CD4-positive, alpha-beta T cell treated with Interleukin-6 at 100 ng/mL for 8 hours (primary cell): ENCODE measurements around the gene BUD31.
A peak's percentile ranks its signal among the peaks of the same experiment; 100 is the strongest.
"Not testable (repeated sequence)": the region's sequence is repeated elsewhere in the genome, so short reads cannot be mapped to it uniquely, and the experiment has no call there.

ENCODE experiments used
- DNase-seq: peaks from one replicate; pipeline ENCODE4 v3.0.0-alpha.2; 2020; ENCODE audit warnings: mixed read lengths, low spot score

BUD31 gene

DNA sequence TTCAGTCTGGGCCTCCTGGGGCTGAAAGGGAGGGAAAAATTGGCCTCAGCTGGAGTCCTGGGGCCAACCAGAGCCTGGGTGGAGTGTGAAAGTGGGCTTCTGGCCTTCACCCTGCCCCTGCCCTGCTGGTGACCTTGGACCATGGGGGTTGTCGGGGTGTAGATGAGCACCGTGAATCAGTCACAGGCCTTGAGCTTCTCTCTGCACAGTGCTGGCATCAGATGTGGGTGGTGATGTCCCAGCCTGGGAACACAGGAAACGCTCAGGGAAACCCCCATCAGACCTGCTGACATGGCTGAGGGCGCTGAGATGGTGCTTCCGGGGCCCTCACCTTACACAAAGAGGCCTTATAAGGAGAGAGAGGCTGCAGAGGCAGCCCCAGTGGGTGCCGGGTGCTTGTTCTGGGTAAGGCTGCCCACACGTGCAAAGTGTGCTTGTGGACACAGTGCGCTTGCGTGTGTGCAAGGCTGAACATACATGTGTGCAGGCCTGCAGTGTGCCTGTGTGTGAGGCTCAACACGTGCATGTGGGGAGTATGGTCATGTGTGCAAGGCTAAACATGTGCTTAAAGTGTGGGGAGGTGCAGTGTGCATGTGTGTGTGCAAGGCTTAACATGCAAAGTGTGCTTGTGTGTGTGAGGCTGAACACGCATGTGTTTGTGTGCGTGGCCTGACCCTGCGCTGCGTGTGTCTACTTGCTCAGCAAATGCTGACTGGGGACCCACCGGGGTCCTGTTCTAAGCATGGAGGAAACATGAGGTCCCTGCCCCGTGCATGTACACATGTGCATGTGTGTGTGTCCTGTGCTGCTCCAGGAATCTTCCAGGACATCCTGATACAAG, 27.7 kb upstream of the BUD31 start:
- DNase-seq = peak; percentile 93

- DNase-seq = no peak
Observed at GRCh38 chr7:99381664-99382075, 27.1 kb upstream of the BUD31 start.

DNA sequence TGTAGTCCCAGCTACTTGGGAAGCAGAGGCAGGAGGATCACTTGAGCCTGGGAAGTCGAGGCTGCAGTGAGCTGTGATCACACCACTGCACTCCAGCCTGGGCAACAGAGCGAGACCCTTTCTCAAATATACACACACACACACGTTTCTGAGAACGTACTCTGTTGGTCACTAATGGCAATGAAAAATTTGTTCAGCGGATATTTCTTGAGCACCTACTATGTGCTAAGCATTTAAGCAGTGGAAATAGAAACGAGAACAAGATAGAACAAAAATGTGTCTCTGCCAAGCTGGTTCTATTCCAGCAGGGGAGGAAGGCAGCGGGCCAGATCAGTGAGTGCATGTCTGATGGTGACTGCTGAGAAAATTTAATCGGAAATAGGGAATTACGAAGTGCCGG, 25.6 kb upstream of the BUD31 start:
- no peak for DNase-seq

DNA sequence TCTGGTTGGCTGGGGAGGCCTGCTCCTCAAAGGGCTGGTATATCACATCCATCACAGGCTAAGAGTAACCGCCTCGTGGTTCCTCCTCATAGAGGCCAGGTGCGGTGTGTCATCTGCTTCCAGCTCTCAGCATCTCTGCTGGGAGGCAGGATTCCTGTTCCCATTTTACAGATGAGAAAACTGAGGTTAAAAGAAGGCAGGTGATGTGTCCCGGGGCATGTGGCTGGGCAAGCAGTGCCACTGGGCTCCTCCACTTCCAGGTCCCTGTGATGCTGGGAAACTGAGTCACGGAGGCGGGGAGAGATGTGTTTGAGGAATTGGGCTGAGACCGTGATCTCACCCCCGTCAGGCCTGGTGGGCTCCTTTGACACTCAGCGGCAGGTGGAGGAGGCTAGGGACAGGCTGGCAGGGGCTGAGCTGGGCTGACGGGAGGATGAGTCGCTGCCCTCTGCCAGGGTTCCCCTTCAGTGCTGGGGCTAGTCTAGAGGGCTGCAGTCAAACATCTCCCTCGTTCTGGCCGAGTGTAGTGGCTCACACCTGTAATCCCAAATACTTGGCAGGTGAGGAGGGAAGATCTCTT, 24.9 kb upstream of the BUD31 start:
- no peak for DNase-seq

DNA sequence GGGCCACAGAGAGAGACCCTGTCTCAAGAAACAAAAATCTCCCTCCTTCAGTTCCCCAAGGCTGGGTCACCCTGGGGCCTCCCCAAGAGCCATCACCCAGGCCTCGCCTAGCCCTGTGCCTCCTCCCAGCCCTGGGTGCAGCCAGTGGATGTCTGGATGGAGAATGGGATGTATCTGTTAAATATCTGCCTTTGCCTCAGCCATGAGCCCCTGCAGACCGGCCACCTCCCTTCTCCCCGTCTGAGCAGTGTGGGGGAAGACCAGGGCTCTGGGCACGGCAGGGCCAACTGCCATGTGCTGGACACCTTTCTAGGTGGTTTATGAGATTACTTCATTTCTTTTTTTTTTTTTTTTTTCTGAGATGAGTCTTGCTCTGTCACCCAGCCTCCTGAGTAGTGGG, 24.2 kb upstream of the BUD31 start:
- DNase-seq = no peak

DNA sequence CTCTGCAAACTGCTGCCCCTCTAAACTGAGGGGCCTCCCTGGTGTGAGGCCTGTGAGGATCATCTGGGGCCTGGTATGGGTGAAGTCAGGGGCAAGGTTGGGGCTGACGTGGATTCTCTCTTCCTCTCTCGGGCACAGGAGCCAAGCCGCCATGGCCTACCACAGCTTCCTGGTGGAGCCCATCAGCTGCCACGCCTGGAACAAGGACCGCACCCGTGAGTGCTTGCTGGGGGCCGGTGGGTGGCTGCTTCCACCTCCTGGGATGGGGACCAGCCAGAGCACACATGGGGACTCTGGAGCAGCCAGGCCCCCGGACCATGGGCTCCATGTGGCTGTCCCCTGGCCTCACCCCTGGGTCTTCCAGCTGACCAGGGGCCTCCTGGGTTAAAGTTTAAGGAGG, 23.2 kb upstream of the BUD31 start:
- DNase-seq = no peak

- peak; percentile 42 for DNase-seq
Observed at GRCh38 chr7:99386584-99387238, 22.1 kb upstream of the BUD31 start.

DNA sequence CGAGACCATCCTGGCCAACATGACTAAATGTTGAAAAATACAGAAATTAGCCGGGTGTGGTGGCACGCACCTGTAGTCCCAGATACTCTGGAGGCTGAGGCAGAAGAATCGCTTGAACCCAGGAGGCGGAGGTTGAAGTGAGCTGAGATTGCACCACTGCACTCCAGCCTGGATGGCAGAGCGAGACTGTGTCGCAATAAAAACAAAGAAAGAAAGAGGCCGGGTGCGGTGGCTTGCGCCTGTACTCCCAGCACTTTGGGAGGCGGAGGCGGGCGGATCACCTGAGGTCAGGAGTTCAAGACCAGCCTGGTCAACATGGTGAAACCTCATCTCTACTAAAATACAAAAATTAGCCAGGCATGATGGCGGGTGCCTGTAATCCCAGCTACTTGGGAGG, 21.5 kb upstream of the BUD31 start:
- DNase-seq = not testable (repeated sequence)

DNA sequence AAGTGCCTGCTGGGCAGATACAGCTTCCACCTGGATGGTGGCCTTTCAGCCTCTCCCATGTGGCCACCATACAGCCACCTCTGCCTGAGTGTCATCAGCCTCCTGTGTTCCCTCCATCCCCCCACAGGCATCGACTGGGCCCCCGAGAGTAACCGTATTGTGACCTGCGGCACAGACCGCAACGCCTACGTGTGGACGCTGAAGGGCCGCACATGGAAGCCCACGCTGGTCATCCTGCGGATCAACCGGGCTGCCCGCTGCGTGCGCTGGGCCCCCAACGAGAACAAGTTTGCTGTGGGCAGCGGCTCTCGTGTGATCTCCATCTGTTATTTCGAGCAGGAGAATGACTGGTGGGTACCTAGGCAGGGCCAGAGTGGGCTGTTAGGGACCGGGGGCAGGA, 20.9 kb upstream of the BUD31 start:
- DNase-seq = no peak

- DNase-seq = no peak
Observed at GRCh38 chr7:99389772-99390171, 19.0 kb upstream of the BUD31 start.

- DNase-seq = no peak
Observed at GRCh38 chr7:99390941-99391602, 17.7 kb upstream of the BUD31 start.

GRCh38 chr7:99392046-99392445, 16.7 kb upstream of the BUD31 start:
- no peak for DNase-seq

DNA sequence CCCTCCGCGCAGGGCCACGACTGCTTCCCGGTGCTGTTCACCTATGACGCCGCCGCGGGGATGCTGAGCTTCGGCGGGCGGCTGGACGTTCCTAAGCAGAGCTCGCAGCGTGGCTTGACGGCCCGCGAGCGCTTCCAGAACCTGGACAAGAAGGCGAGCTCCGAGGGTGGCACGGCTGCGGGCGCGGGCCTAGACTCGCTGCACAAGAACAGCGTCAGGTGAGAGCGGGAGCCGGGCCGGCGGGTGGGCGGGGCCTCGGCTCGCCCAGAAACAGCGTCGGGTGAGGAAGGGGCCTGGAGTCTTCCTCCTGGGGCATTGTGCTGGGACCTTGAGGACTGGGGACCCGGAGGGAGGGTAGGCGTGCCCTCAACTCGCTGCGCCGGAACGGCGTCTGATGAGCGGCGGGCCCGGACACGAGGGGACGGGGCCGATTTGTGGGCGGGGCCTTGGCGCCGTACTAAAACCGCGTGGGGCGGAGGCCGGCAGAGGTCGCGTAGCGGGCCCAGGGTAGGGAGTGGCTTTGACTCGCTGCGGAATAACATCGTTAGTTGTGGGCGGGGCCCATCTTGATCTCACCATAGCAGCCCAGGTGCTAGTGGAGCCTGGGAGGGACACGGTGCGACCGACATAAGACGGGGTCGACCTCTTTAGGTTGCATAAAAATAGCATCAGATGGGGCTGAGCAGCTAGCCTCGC, 16.0 kb upstream of the BUD31 start:
- peak; percentile 80 for DNase-seq

GRCh38 chr7:99393355-99394187, 15.2 kb upstream of the BUD31 start:
- DNase-seq = no peak

GRCh38 chr7:99394188-99394502, 14.6 kb upstream of the BUD31 start:
- no peak for DNase-seq

DNA sequence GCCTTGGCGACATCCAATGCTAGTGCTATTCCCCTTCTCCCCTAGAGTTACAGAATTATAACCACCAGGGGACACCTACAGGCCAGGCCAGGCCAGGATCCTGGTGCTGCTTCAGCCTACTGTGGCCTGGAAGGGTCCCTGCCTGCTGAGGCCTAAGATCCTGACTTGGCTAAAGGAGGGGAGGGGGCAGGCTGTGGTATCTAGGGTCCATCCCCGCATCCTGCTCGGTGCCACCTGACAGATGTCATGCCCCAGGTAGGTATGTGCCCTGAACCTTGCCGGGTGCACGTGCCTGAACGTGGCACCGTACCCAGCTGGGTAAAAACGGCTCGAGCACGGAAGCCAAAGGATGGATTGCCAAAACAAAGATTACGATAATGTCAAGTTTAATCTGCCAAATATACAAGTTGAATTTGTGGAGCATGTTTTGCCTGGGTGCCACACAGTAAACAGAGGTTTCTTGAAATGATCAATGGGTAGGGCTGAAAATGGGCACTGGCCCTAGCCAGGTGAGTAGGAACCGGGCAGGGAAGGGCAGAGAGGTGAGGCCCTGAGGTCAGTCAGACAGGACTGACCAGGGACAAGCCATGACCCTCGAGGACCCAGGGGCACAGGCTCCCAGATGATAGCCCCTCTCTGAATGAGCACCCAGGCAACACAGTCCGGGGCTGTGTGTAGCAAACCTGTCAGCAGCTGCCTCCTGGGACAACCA, 13.0 kb upstream of the BUD31 start:
- no peak for DNase-seq

- no peak for DNase-seq
Observed at GRCh38 chr7:99396418-99397296, 12.1 kb upstream of the BUD31 start.

GRCh38 chr7:99397297-99397983, 11.3 kb upstream of the BUD31 start:
- DNase-seq = no peak

GRCh38 chr7:99398891-99399445, 9.8 kb upstream of the BUD31 start:
- no peak for DNase-seq
